ACHN (cell line): ENCODE measurements around the gene PRX.
"Not testable (repeated sequence)": the region's sequence is repeated elsewhere in the genome, so short reads cannot be mapped to it uniquely, and the experiment has no call there.

Experiments used
- DNase-seq: peaks from one replicate; pipeline ENCODE4 v3.0.0-alpha.2; 2015
- in situ Hi-C: cut with HindIII; loops from 2 replicates; pipeline ENCODE4 v1.10.0; 2017; ENCODE audit warnings: low sequenced_read_pairs, low pct_ligation_motif_present, low pct_unique_long_range_greater_than_20kb

Gene PRX

DNA sequence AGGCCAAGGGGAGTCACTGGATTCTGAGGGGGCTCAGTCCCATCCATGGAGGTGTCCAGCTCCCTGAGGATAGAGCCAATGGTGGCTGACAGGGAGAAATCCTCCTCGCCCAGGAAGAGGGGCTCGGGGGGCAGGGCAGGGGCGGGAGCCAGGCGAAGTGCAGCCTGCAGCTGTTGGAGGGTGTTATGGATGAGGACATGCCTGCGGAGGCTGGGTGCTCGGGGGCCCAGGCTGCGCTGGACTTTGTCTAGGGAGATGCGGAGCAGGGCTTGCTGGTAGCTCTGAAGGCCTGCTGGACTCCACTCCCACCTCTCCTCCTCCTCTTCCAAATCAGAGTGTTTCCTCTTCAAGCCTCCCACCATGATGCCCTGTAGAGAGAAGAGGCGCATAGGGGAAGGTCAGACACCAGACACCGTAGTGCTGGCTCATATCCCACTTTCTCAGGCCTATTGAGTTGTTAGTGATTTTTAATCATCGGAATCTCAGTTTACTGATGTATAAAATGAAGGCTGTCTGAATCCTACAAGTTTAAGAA, 28.6 kb upstream of the PRX start:
- in situ Hi-C loops = no loop called here
- DNase-seq = no peak

DNA sequence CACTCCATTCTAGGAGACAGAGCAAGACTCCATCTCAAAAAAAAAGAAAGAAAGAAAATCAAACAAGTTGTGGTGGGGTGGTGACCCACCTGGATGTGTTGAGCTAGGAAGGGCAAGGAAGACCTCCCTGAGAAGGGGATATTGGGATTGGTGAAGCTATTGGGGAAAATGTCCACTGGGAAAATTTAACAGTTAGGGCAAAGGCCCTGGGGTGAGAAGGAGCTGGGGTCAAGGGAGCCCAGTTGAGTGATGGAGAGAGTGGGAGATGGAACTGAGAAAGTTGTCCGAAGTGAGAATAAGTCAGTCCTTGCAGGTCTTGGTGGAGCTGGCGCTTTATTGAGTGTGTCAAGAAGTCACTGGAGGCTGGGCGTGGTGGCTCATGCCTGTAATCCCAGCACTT, 25.1 kb upstream of the PRX start:
- in situ Hi-C loops = no loop called here
- no peak for DNase-seq

DNA sequence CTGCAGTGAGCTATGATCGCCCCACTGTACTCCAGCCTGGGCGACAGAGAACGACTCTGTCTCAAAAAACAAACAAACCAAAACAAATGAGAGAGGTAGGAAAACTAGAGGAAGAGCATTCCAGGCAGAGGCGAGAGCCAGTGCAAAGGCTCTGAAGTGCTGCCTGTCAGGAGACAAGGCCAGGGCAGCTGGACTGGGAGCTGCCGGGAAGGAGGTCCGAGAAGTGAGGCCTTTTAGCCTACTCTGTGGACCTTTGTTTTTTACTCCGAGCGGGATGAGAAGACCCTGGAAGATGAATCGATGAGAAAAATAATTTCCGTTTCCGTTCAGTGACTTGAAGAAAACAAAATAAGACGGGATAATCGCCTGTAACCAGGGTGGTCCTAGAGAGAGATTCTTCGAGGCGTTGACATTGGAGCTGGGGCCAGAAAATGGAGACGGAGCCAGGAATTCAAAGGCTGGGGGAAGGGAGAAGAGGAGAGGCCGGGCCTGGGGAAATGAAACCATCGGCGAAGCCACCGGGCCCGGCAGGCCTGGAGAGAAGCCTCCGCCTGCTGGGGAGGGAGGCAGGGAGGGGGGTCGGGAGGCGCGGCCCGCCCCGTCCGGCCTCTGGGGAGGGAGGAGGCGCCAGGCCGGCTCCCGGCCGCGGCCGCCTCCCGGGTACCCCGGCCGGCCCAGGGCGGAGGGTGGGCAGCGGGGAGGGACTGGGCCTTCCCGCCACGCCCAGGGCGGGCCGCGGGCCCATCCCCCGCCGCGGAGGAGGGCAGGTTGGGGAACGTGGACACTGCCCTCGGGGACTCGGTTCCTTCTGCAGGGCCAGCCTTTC, 20.4 kb upstream of the PRX start:
- in situ Hi-C loops = no loop called here

DNA sequence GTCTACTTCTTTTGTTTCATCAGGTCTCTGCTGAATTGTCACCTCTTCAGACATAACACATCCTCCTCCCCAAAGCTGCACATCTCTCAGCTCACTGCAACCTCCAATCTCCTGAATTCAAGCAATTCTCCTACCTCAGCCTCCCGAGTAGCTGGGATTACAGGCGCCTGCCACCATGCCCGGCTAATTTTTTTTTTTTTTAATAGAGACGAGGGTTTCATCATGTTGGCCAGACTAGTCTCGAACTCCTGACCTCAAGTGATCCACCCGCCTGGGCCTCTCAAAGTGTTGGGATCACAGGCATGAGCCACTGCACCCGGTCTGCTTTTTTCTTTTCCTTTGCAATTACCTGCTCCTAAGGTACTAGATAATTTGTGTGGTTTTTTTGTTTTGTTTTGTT, 19.6 kb upstream of the PRX start:
- in situ Hi-C loops, DNase-seq: not testable (repeated sequence)

More for the DNA sequence above, 20.4 kb upstream of the PRX start:
- DNase-seq = peak; percentile 90

DNA sequence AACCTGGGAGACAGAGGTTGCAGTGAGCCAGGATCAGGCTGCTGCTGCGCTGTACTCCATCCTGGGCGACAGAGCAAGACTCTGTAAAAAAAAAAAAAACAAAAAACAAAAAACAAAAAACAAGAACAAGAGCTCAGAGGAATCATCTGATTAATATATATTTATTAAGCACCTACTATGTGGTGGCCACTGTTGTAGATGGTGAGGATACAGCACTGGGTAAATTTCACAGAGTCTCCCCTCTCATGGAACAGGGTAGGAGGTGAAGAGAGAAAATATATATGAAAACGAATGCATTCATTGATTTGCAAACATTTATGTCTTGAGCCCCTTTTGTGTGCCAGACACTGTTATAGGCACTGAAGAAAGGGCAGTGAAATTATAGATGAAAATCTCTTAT, 18.5 kb upstream of the PRX start:
- no peak for DNase-seq
- in situ Hi-C loops = no loop called here

DNA sequence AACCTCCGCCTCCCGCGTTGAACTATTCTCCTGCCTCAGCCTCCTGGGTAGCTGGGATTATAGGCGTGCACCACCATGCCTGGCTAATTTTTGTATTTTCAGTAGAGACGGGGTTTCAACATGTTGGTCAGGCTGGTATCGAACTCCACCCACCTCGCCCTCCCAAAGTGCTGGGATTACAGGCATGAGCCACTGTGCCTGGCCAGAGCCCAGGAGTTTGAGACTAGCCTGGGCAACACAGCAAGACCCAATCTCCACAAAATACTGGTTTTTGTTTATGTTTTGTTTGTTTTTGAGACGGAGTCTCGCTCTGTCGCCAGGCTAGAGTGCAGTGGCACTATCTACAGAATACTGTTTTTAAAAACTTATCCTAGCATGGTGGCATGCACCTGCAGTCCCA, 17.1 kb upstream of the PRX start:
- in situ Hi-C loops, DNase-seq: not testable (repeated sequence)

DNA sequence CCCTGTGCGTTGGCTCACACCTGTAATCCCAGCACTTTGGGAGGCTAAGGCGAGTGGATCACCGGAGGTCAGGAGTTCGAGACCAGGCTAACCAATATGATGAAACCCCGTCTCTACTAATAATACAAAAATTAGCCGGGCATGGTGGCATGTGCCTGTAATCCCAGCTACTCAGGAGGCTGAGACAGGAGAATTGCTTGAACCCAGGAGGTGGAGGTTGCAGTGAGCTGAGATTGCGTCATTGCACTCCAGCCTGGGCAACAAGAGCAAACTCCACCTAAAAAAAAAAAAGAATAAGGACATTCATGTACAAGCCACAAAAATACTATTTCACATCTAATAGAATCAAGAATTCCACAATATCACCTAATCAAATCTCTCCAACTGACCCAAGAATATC, 15.0 kb upstream of the PRX start:
- DNase-seq, in situ Hi-C loops: not testable (repeated sequence)

DNA sequence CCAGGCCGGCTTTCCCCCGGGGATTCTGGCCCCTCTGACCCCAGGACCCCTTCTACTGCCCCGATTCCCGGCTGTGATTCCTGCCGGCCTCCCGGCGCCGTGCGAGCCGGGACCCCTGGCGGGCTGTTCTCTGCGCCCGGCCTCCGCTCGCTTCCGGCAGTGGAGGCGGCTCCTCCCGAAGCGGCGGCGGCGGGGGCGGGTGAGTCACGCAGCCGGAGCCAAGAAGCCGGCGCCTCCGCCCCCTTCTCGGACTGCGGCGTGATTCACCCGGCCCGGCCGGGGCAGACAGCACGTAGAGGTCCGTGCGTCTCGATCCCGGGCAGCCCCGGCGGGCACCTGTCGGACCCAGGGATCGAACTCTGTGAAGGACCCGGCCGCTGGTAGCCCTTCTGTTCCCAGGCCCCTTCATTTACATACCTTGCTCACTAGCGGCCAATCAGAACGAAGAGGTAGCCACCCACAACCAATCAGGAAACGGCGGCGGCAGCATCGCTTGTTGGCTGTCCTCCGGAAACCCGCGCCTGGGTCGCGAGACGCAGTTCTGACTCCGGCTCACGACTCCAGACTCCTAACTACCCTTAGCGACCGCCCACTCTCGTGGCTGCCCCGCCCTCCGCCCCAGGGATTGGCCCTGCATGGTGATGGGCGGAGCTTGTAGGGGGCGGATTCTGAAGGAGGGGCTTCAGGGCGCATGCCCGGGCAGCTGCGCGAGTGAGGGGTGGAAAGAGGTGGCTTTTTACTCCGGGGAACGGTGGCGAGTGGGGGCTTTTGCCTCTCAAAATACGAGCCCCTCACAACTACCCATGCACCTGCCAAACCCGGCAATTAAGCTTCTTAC, 12.5 kb upstream of the PRX start, which contains the start of gene SERTAD1:
Gene SERTAD1, minus strand, starts transcription at position 543 of the 838 bp plus-strand sequence. CDS start 2,446 bp downstream, outside the sequence.
- DNase-seq = peak; percentile 98
- in situ Hi-C loops = no loop called here

DNA sequence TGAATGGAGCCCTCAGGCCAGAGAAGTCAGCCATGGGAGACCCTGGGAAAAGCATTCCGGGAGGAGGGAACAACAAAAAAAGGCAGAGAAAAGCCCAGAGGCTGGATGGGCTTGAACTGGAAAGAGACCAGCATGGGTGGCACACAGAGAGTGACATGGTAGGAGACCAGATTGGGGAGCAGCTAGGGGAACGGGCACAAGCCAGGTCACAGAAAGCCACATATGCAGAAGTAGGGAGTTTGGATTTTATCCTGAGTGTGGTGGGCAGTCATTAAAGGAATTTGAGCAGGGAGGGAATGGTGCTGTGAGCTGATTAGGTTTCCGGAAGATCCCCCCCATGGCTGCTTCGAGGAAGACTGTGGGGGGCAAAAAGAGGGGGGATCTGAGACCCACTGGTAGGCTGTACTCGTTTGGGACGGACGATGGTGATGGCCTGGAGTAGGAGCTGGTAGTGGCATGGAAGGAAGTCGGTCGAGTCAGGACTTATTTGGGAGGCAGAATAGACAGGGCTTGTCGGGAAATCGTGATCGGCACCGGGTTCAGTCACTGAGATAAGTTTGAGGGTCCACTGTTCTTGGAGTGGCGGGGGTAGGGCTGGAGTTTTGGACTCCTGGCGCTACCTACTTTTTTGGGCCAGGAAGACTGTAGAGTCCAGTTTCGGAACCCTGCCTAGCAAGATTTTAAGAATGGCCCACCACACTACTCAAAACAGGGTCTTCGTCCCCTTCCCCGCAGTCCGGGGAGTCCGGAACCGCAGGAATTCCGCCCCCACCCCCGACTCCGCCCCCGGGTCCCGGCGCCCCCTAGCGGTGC, 11.7 kb upstream of the PRX start:
- in situ Hi-C loops = no loop called here
- peak; percentile 22 for DNase-seq

DNA sequence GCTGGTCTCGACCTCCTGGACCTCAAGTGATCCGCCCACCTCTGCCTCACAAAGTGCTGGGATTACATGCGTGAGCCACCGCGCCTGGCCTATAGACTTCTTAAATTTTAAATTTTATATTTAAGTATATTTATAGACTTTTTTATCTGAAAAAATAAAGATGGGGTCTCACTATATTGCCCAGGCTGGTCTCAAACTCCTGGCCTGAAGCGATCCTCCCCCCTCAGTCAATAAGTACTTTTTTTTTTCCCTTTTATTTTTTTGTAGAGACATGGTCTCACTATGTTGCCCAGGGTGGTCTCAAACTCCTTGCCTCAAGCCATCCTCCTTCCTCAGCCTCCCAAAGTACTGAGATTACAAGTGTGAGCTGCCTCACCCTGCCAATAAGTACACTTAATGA, 10.8 kb upstream of the PRX start:
- in situ Hi-C loops = no loop called here

DNA sequence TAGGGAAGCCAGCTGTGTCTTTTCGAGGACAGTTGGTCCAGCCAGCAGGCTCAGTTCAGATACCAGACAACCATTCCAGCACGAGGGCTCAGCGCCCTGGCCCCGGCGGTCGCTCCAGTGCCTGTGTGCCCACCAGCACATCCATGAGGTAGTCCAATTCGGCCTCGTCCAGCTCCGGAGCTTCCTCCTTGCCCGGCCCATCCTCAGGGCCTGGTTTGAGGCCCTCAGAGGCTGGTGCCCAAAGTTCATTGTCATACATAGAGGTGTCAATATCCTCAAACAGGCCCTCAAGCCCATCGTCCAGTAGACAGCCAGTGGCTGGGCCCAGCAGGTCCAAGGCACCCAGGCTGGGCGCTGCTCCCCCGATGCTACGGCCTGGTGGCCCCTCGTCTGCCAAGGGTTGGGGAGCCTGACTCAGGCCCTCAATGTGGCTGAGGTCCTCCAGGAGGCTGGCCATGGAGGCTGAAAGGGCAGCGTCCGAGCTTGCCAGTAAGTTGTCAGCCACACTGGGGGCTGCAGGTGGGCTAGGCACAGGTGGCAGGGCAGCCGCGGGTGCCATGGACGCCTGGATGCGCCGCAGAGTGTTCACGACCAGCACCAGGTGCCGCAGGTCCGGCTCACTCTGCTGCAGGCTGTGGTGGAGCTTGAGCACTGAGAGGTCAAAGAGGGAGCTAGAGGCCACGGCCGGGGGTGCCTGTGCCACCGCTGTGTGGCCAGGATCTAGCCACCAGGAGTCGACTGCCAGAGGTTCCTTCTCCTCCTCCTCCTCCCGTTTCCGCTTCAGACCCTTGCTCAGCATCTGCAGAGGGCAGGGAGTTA, 9.8 kb upstream of the PRX start:
- DNase-seq = no peak
- in situ Hi-C loops = no loop called here

More for the DNA sequence above, 10.8 kb upstream of the PRX start:
- DNase-seq = no peak

DNA sequence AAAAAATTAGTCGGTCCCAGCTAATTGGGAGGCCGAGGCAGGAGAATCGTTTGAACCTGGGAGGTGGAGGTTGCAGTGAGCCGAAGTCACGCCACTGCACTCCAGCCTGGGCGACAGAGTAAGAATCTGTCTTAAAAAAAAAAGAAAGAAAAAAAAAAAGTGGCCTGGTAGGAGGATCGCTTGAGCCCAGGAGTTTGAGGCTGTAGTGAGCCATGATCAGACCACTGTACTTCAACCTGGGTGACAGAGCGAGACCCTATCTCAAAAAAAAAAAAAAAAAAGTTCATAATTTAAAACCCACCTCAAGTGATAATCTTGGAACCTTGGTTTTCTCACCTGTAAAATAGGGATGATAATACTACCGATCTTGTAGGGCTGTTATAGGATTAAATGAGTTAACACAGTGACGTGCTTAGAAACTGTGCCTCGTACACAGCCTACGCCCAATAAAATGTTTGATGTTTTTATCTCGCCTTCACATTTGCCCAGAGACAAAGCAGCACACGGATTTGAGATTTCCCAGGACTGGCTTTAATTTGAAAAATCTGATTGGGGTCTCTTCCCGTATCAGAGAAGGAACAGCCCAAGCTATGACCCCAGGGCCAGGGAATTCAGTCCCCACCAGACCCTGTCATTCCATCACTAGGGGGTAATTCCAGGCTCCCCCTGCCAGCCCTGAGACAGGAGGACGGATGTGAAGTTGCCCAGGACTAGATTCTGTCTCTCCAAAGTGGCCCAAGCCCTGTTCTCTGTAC, 9.0 kb upstream of the PRX start:
- in situ Hi-C loops = no loop called here
- DNase-seq = no peak

DNA sequence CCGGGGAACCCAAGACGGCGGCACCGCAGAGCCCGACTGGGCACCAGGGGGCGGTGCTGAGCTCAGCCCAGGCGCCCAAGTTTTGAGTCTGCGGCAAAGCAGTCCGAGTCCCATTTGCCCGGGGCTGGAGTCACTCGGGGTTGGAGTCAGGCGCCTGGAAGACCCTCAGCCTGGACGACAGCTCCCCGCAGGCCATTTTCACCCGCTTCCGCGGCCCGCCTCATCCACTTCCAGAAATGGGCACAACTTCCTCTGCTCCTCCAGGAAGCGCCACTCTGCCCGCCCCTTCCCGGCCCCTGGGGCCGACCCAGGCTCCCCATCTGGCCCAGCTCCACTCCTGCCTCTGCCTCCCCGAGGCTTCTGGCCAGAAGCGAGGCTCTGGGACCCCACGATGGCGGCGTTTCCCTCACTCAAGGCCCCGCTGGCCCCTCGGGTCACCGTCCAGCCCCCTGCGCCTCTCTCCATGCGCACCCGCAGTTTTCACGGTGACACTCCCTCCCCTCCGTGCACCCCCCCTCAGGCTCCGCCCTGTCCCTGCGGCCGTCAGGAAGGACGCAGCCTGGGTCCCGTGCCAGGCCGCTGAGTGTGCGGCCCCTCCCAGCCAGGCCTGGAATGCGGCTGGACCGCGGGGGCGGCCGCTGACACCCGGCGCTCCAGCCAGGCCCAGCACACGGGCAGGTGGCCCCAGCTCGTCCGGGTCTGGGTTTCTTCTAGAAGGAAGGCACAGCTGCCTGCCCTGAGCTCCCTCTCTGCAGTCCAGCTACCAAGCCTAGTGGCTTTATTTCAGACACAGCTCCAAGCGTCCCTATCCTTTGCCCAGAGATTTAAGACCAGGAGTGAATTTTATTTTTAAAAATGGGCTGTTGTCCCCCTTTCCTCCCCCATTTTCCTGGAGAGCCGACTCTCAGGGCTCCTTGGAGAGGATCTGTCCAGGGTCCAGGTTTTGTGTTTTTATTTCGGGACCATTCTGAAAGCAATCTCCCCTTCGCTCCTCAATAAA, 7.9 kb upstream of the PRX start:
- in situ Hi-C loops = no loop called here
- peak; percentile 90 for DNase-seq

DNA sequence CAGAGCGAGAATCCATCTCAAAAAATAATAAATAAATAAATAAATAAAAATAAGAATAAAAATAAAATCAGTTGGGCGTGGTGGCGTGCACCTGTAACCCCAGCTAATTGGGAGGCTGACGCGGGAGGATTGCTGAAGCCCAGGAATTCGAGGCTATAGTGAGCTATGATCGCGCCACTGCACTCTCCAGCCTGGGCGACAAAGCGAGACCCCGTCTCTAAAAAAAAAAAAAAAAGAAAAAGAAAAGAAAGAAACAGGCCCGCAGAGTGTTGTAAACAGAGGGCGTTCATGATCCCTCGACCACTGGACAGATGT, 7.2 kb upstream of the PRX start:
- no peak for DNase-seq
- in situ Hi-C loops = no loop called here

DNA sequence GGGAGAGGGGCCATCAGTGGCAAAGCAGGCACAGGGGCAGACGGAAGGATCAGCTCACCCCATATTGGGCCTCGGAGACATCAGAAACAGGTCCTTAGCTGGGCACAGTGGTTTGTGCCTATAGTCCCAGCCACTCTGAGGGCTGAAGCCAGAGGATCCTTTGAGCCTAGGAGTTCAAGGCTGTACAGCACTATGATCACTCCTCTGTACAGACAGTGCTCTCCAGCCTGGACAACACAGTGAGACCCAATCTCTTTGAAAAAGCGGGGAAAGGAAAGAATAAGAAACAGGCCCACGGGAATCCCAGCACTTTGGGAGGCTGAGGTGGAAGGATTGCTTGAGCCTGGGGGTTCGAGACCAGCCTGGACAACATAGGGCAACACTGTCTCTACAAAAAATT, 6.6 kb upstream of the PRX start:
- in situ Hi-C loops = no loop called here

DNA sequence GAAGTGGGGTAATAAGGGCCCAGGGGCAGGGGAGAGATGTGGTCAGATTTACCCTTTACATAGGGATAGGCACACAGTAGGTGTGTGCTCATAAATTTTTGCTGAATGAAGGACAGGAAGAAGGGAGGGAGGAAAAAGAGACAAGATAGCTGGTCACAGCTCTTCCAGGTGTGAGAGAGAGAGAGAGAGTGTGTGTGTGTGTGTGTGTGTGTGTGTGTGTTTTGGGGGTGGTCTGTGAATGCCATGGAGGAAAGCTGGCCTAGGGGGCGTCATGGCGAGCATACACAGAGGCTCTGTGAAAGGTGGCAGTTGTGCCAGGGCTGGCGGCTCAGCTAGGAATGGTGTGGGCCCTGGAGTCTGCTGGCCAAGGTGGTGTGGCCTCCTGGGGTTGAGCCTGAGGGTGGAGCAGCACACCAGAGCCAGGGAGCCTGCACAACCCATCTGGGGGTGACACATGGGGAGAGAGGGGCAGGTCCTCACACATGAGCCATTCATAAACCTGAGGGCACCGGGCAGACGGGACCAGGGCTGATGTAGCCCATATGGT, 6.0 kb upstream of the PRX start:
- DNase-seq = no peak
- in situ Hi-C loops = no loop called here

More for the DNA sequence above, 6.6 kb upstream of the PRX start:
- DNase-seq = no peak
